Esophagus squamous epithelium (tissue), 4 donors: ENCODE results near the gene TRPV2.

Experiments used
- CTCF ChIP-seq, 6 experiments: fragments of 450-650 bp in 4 of 6; fragments of 200-600 bp in 2 of 6; sonication (generic) in 2 of 6; IDR thresholded peaks; one replicate each; pipeline ENCODE4 v1.5.1; 2016 to 2019; ENCODE audit warnings: antibody characterized with exemption in 6 of 6, mild to moderate bottlenecking in 4 of 6, moderate library complexity in 4 of 6
- POLR2A ChIP-seq, 4 donors: fragments of 450-650 bp; IDR thresholded peaks; one replicate each; pipeline ENCODE4 v1.6.1; 2017; ENCODE audit warnings: antibody characterized with exemption in 4 of 4, mild to moderate bottlenecking in 4 of 4, moderate library complexity in 3 of 4

DNA sequence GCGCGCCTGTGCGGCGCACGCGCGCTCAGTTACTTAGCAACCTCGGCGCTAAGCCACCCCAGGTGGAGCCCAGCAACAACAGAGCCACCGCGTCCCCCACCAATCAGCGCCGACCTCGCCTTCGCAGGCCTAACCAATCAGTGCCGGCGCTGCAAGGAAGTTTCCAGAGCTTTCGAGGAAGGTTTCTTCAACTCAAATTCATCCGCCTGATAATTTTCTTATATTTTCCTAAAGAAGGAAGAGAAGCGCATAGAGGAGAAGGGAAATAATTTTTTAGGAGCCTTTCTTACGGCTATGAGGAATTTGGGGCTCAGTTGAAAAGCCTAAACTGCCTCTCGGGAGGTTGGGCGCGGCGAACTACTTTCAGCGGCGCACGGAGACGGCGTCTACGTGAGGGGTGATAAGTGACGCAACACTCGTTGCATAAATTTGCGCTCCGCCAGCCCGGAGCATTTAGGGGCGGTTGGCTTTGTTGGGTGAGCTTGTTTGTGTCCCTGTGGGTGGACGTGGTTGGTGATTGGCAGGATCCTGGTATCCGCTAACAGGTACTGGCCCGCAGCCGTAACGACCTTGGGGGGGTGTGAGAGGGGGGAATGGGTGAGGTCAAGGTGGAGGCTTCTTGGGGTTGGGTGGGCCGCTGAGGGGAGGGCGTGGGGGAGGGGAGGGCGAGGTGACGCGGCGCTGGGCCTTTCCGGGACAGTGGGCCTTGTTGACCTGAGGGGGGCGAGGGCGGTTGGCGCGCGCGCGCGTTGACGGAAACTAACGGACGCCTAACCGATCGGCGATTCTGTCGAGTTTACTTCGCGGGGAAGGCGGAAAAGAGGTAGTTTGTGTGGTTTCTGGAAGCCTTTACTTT is 34.5 kb upstream of the TRPV2 start, which contains the start of gene UBB:
- TF ChIP-seq CTCF (IDR thresholded peaks at IDR 0.05) (peak in 1 of 6 experiments; percentile 3), POLR2A (IDR thresholded peaks at IDR 0.05) (peak in 3 of 4 donors; percentile 96 to 99 (median 98))
